Measurements from ENCODE around the gene NFIB.

NFIB gene

DNA sequence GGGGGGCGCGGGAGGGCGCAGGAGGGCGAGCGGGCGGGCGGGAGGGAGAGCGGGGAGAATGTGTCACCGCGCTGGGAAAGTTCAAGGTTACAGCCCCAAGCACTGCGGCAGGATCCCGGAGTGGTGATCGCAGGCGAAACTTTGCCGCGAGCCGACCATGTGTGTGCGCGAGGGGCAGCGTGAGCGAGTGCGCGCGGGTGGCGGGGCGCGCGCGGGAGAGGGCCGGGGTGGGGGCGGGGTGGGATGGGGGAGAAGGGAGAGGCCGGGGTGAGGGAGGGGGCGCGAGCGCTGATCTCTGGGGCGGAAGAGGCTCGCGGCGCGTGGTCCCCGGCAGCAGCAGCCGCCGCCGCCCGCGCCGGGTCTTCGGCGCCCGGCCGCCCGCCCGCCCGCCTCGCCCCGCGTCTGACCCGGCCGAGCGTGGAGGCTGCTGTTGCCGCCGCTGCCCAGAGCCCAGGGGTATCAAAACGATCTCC, at the start of gene NFIB:
NFIB (minus strand) TSS at position 191 of the 473 bp plus-strand sequence. CDS start 630 bp downstream, outside the sequence.
- TF ChIP-seq CTCF (IDR thresholded peaks at IDR 0.05; ENCODE audit: low read depth, low read length, missing control alignments), result no peak
- in situ Hi-C loops (cut with HindIII; ENCODE audit: low sequenced_read_pairs), result no loop called here
- DNase-seq (ENCODE audit: low read depth), result no peak
- H3K4me3 ChIP-seq (ENCODE audit: low read depth, low read length), result peak within 1 kb of the TSS; percentile 95

GRCh38 chr9:14362175-14362574, 48.2 kb upstream of the NFIB start:
- TF ChIP-seq CTCF (IDR thresholded peaks at IDR 0.05; ENCODE audit: low read depth, low read length, missing control alignments), result no peak
- in situ Hi-C loops (cut with HindIII; ENCODE audit: low sequenced_read_pairs), result loop anchor here (25.0 kb wide), 1 partner anchor 925 kb away; no protein-coding TSS in a partner anchor
- DNase-seq (ENCODE audit: low read depth), result no peak
- H3K4me3 ChIP-seq (ENCODE audit: low read depth, low read length), result no peak overlapping the region

DNA sequence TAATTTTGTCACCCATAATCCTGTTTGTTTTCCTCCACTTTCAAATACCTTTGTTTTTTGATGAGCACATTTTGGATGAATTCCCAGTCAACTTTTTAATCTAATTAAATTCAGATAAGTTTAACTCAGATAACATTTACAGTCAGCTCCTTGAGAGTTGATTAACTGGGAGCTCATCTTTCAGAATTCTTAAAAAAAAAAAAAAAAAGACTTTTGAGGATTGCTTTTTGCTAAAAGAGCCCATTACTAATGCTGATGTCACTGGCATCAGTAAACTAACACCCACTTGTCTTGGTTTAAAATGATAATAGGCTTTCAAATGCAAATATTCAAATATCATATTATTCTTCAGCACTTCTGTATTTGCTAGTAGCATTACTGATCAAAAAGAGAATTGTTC, 47.1 kb upstream of the NFIB start:
- in situ Hi-C loops (cut with HindIII; ENCODE audit: low sequenced_read_pairs), result loop anchor here (25.0 kb wide), 1 partner anchor 924 kb away; no protein-coding TSS in a partner anchor
- no peak for DNase-seq (ENCODE audit: low read depth)
- no peak for TF ChIP-seq CTCF (IDR thresholded peaks at IDR 0.05; ENCODE audit: low read depth, low read length, missing control alignments)
- no peak overlapping the region for H3K4me3 ChIP-seq (ENCODE audit: low read depth, low read length)

DNA sequence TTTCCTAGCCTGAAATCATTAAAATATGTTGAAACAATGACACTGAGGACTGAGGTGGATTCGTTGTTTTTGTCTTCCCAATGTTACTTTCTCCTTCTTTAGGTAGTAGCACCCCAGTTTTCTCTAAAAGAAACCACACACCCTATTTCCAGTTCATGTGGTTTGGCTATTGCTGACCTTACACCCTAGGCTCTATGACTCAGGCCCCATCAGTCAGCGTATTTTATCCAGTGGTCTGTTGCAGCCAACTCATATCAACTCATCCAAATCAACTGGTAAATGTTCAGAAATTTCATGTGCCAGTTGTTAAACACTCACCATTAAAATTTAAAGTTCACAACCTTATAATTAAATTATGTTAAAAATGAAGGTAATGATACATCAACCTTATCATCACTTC, 44.6 kb upstream of the NFIB start:
- in situ Hi-C loops (cut with HindIII; ENCODE audit: low sequenced_read_pairs), result loop anchor here (25.0 kb wide), 1 partner anchor 921 kb away; no protein-coding TSS in a partner anchor
- no peak for DNase-seq (ENCODE audit: low read depth)
- TF ChIP-seq CTCF (IDR thresholded peaks at IDR 0.05; ENCODE audit: low read depth, low read length, missing control alignments), result no peak
- no peak overlapping the region for H3K4me3 ChIP-seq (ENCODE audit: low read depth, low read length)

- H3K4me3 ChIP-seq (ENCODE audit: low read depth, low read length), result no peak overlapping the region
- no peak for TF ChIP-seq CTCF (IDR thresholded peaks at IDR 0.05; ENCODE audit: low read depth, low read length, missing control alignments)
- DNase-seq (ENCODE audit: low read depth), result no peak
- in situ Hi-C loops (cut with HindIII; ENCODE audit: low sequenced_read_pairs), result loop anchor here (25.0 kb wide), 1 partner anchor 919 kb away; no protein-coding TSS in a partner anchor
Observed at GRCh38 chr9:14356351-14357265, 42.7 kb upstream of the NFIB start.

- TF ChIP-seq CTCF (IDR thresholded peaks at IDR 0.05; ENCODE audit: low read depth, low read length, missing control alignments), result no peak
- no peak overlapping the region for H3K4me3 ChIP-seq (ENCODE audit: low read depth, low read length)
- no peak for DNase-seq (ENCODE audit: low read depth)
- in situ Hi-C loops (cut with HindIII; ENCODE audit: low sequenced_read_pairs), result loop anchor here (25.0 kb wide), 1 partner anchor 917 kb away; no protein-coding TSS in a partner anchor
Observed at GRCh38 chr9:14354201-14354600, 40.3 kb upstream of the NFIB start.

All from astrocyte of the cerebellum (primary cell).